SU-DHL-6 (cell line): Measurements from ENCODE around the gene NUP153.

Experiments used
- H2AFZ ChIP-seq: fragments of 200-600 bp; sonication (generic); 2 replicates; pipeline ENCODE4 v1.6.1; 2014; ENCODE audit warnings: low read depth, mild to moderate bottlenecking, moderate library complexity, mixed read lengths, antibody characterized with exemption, low read length; ENCODE audit not compliant: severe bottlenecking
- H3F3A ChIP-seq: fragments of 200-600 bp; shearing (Covaris generic); 2 replicates; pipeline ENCODE4 v1.6.0; 2016; ENCODE audit warnings: antibody characterized with exemption, mild to moderate bottlenecking; ENCODE audit not compliant: insufficient read depth
- H3K27ac ChIP-seq: fragments of 200-600 bp; sonication (generic); 2 replicates; pipeline ENCODE4 v1.5.1; 2016; ENCODE audit warnings: low read depth, mild to moderate bottlenecking, low read length, moderate library complexity, mixed read lengths
- H3K27me3 ChIP-seq: fragments of 200-600 bp; sonication (generic), shearing (Covaris generic); 2 replicates; pipeline ENCODE4 v1.6.0; 2014; ENCODE audit warnings: mild to moderate bottlenecking, low read length
- H3K36me3 ChIP-seq: fragments of 200-600 bp; sonication (generic); 2 replicates; pipeline ENCODE4 v1.6.1; 2014; ENCODE audit warnings: mild to moderate bottlenecking, low read length, mixed read lengths
- H3K4me2 ChIP-seq: fragments of 300-600, 200-600 bp; shearing (Covaris generic), sonication (generic); 2 replicates; pipeline ENCODE4 v1.6.0; 2014; ENCODE audit warnings: low read length, low read depth, mild to moderate bottlenecking; ENCODE audit not compliant: poor library complexity, severe bottlenecking
- H3K4me3 ChIP-seq: fragments of 200-600 bp; sonication (generic); 2 replicates; pipeline ENCODE4 v1.5.1; 2014; ENCODE audit warnings: antibody characterized with exemption, low read length, mild to moderate bottlenecking, mixed read lengths; ENCODE audit not compliant: insufficient read depth, poor library complexity, severe bottlenecking
- H3K79me2 ChIP-seq: fragments of 200-600 bp; sonication (generic); 2 replicates; pipeline ENCODE4 v1.6.1; 2014; ENCODE audit warnings: mild to moderate bottlenecking, low read length, moderate library complexity; ENCODE audit not compliant: insufficient read depth
- H3K9ac ChIP-seq: fragments of 200-600 bp; sonication (generic); 2 replicates; pipeline ENCODE4 v1.7.0; 2014; ENCODE audit warnings: mild to moderate bottlenecking, low read length
- H3K9me2 ChIP-seq: fragments of 200-600 bp; sonication (generic); replicated peaks from 2 replicates; pipeline ENCODE4 v1.6.1; 2014; ENCODE audit warnings: low read length; ENCODE audit not compliant: insufficient read depth
- H3K9me3 ChIP-seq: fragments of 200-600 bp; sonication (generic); 2 replicates; pipeline ENCODE4 v1.6.1; 2014; ENCODE audit warnings: low read length, mixed read lengths; ENCODE audit not compliant: insufficient read depth
- H4K20me1 ChIP-seq: fragments of 200-600 bp; sonication (generic); 2 replicates; pipeline ENCODE4 v1.6.1; 2014; ENCODE audit warnings: low read depth, mild to moderate bottlenecking, antibody characterized with exemption, low read length, moderate library complexity, mixed read lengths
- EZH2phosphoT487 ChIP-seq: fragments of 200-600 bp; sonication (generic), shearing (Covaris generic); conservative IDR thresholded peaks from 2 replicates; pipeline ENCODE4 v1.6.1; 2018; ENCODE audit warnings: mild to moderate bottlenecking, antibody characterized with exemption, low read length, moderate library complexity, mixed read lengths
- TF ChIP-seq, protein P1 (sequence below): fragments of 200-600 bp; sonication (generic); IDR thresholded peaks from one replicate; pipeline ENCODE4 v1.5.1; 2017; ENCODE audit warnings: antibody characterized with exemption, mild to moderate bottlenecking, low read length, moderate library complexity; ENCODE audit not compliant: insufficient read depth, poor library complexity, severe bottlenecking

NUP153 gene

DNA sequence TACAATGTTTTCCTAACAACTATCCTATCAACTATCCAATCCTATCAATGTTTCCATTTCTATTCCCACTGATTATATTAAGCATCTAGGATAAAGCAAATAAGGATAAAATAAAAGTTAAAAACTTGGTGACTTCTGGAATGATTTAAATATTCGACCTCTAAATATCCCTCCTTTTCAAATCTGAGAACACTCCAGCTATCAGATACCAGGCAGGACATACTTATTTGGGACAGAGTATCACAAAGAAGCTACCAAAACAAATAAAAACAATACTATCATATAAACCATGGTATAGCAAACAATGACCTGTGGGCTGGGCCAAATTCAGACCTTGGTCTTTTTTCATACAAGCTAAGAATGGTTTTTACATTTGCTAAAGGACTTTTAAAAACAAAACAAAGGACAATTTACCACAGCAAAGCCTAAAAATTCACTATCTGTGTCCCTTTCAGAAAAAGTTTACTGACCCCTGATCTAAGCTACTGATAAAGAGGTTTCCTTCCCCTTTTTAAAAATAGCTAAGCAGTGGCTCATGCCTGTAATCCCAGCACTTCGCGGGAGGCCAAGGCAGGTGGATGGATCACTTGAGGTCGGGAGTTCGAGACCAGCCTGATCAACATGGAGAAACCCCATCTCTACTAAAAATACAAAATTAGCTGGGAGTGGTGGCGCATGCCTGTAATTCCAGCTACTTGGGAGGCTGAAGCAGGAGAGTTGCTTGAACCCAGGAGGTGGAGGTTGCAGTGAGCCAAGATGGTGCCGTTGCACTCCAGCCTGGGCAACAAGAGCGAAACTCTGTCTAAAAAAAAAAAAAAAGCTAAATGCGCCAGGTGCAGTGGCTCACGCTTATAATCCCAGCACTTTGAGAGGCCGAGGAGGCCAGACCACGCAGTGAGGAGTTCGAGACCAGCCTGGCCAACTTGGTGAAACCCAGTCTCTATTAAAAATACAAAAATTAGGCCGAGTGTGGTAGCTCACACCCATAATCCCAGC lies 6.0 kb downstream of the NUP153 start:
- no peak overlapping the region for H3K9ac ChIP-seq
- H3K79me2 ChIP-seq = peaks cover 100% of the 10 kb centered on the region
- H3K4me2 ChIP-seq = peak overlapping the region; percentile 12
- H3K9me2 ChIP-seq = no peaks in the 10 kb centered on the region
- no peak overlapping the region for H3K4me3 ChIP-seq
- peaks cover 52% of the 10 kb centered on the region for H3F3A ChIP-seq
- H3K36me3 ChIP-seq = peaks cover 15% of the 10 kb centered on the region
- peaks cover 53% of the 10 kb centered on the region for H4K20me1 ChIP-seq
- TF ChIP-seq, protein P1, sequence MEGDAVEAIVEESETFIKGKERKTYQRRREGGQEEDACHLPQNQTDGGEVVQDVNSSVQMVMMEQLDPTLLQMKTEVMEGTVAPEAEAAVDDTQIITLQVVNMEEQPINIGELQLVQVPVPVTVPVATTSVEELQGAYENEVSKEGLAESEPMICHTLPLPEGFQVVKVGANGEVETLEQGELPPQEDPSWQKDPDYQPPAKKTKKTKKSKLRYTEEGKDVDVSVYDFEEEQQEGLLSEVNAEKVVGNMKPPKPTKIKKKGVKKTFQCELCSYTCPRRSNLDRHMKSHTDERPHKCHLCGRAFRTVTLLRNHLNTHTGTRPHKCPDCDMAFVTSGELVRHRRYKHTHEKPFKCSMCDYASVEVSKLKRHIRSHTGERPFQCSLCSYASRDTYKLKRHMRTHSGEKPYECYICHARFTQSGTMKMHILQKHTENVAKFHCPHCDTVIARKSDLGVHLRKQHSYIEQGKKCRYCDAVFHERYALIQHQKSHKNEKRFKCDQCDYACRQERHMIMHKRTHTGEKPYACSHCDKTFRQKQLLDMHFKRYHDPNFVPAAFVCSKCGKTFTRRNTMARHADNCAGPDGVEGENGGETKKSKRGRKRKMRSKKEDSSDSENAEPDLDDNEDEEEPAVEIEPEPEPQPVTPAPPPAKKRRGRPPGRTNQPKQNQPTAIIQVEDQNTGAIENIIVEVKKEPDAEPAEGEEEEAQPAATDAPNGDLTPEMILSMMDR = no peak
- TF ChIP-seq EZH2phosphoT487 = no peak
- no peaks in the 10 kb centered on the region for H3K9me3 ChIP-seq
- no peak overlapping the region for H2AFZ ChIP-seq
- H3K27me3 ChIP-seq = no peaks in the 10 kb centered on the region
- H3K27ac ChIP-seq = peak overlapping the region; percentile 98; the same call in 1 of the 2 replicates

- TF ChIP-seq, protein P1 = no peak
- no peak for TF ChIP-seq EZH2phosphoT487
- no peak overlapping the region for H3K9ac ChIP-seq
- H3K4me2 ChIP-seq = no peak overlapping the region
- H3K27me3 ChIP-seq = no peaks in the 10 kb centered on the region
- peaks cover 100% of the 10 kb centered on the region for H3K79me2 ChIP-seq
- peaks cover 16% of the 10 kb centered on the region for H3F3A ChIP-seq
- H3K4me3 ChIP-seq = no peak overlapping the region
- H2AFZ ChIP-seq = no peak overlapping the region
- no peaks in the 10 kb centered on the region for H3K9me3 ChIP-seq
- H3K9me2 ChIP-seq = no peaks in the 10 kb centered on the region
- no peak overlapping the region for H3K27ac ChIP-seq
- H3K36me3 ChIP-seq = peaks cover 29% of the 10 kb centered on the region
- H4K20me1 ChIP-seq = peaks cover 91% of the 10 kb centered on the region
Observed at GRCh38 chr6:17691925-17692538, 14.7 kb downstream of the NUP153 start.

DNA sequence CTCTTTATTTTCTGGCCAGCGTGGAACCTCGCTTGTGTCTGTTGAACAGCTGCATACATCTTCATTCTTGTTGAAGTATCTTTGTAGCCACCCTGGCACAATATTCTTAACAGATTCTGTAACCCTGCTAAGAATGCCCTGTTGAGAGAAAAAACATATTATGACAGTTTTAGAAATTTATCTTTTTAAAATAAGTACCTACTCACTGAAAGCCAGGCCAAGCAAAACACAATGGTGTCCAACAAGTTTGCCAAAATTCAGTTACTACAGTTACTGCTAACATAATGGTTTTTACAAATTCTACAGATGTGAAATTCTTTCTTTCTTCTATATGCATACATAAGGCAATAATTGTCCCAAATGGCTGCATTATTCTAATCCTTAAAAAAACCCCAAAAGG lies 18.2 kb downstream of the NUP153 start:
- H3K4me3 ChIP-seq = no peak overlapping the region
- peaks cover 99% of the 10 kb centered on the region for H3K79me2 ChIP-seq
- no peak overlapping the region for H3K27ac ChIP-seq
- H3K4me2 ChIP-seq = no peak overlapping the region
- H3K36me3 ChIP-seq = peaks cover 45% of the 10 kb centered on the region
- no peak overlapping the region for H3K9ac ChIP-seq
- H3F3A ChIP-seq = peaks cover 12% of the 10 kb centered on the region; the same call in 1 of the 2 replicates
- no peaks in the 10 kb centered on the region for H3K9me2 ChIP-seq
- H4K20me1 ChIP-seq = peaks cover 86% of the 10 kb centered on the region
- no peaks in the 10 kb centered on the region for H3K9me3 ChIP-seq
- H2AFZ ChIP-seq = no peak overlapping the region
- TF ChIP-seq EZH2phosphoT487 = no peak
- TF ChIP-seq, protein P1 = no peak
- no peaks in the 10 kb centered on the region for H3K27me3 ChIP-seq
